ENCODE measurements around the gene LDLRAD3.
"Not testable (repeated sequence)": the region's sequence is repeated elsewhere in the genome, so short reads cannot be mapped to it uniquely, and the experiment has no call there.

LDLRAD3 gene

DNA sequence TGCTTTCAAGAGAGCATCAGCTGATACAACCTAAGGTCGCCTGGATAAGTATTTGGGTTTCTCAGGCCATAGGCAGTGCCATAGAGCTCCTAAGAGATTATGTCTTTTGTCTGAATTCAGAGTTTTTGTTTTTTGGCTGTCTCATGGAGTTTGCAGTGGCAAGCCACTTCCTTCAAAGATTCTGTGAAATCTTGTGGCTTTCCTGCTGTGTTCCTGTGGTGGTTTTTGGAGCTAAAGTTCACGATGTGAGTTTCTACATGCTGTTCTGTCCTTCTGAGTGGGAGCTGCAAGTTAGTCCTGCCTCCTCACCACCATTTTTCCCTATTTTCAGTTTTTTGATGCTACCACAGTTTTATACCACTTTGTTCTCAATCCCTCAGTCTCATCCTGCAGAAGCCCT lies 234.0 kb downstream of the LDLRAD3 start:
- no peak for DNase-seq

DNA sequence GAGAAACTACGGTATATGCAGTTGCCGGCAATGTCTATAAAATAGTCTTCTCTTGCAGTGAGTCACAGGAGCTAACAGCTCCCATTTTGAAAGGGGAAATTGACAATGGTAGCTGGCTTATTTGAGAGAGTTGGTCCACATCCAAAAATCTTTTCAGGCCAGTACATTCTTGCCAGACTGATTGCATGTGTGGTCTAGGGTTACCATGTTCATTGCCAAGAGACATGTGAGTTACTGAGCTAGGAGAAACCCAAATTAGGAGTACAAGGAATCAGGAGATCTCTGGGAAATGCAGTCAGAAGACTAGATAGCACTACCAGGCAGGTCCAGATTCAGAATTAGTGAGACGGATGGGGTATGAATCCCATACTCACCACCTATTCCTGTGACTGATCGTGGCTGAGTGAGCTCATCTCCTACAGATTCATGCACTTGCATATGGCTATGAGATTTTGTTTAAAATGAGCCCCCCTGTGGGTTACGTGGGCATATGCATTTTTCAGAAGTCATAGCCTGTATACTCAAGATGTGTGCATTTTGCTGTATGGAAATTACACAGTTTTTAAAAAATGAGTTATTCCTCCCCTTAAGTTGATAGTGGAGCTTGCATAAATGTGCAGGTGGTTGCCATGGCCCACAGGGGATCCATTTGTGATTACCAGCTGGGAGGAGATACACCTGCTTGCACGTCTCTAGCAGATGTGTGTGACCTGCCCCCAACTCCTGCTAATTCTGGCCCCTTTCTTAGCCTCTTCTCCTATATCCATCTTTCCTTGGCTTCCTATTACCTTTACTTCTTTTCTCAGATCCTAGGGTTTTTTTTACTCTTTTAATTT lies 242.7 kb downstream of the LDLRAD3 start:
- no peak for DNase-seq

DNA sequence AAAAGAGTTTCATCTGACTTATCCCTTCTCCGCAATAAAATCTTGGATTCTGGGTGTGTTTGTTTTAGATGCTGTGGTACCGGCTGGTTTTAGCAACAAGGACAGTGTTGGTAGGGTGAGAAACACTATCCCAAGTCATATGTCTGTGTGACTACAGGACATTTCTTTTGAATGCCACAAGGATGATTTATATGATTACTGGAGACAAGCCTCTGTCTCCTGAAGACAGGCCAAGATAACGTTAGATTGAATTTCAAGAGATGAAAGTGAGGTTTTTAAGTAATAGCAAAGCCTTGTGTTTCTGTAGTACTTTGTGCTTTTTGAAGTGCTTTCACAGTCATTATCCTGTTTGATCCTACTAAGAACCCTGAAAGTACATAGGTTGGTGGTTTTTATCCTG lies 243.8 kb downstream of the LDLRAD3 start:
- no peak for DNase-seq

DNA sequence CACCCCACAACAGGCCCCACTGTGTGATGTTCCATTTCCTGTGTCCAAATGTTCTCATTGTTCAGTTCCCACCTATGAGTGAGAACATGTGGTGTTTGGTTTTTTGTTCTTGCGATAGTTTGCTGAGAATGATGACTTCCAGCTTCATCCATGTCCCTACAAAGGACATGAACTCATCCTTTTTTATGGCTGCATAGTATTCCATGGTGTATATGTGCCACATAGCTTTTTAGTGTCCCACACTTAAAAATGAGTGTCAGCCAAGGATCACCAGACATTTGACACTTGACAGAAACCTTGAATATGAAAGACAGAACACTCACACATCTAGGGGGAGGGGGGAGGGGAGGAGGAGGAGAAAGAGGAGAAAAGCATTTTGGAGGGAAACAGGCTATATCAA lies 245.9 kb downstream of the LDLRAD3 start:
- not testable (repeated sequence) for DNase-seq

DNA sequence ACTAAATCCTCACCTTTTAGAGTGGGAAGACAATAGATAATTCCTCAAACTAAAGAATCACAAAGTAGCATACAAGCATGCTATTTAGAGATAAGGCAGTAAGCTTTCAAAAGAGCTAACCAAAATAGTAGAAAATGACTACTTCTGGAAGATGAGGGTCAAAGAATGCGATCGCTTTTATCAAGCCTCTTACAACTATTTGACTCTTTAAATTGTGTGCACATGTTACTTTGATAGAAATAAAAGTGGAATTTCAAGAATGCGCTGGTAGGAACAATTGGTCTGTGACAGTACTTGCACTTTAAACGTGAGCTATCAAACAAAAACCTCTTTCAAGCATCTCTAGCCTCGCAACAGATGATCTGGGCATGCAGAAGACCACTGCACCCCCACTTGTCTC lies 248.1 kb downstream of the LDLRAD3 start:
- no peak for DNase-seq

DNA sequence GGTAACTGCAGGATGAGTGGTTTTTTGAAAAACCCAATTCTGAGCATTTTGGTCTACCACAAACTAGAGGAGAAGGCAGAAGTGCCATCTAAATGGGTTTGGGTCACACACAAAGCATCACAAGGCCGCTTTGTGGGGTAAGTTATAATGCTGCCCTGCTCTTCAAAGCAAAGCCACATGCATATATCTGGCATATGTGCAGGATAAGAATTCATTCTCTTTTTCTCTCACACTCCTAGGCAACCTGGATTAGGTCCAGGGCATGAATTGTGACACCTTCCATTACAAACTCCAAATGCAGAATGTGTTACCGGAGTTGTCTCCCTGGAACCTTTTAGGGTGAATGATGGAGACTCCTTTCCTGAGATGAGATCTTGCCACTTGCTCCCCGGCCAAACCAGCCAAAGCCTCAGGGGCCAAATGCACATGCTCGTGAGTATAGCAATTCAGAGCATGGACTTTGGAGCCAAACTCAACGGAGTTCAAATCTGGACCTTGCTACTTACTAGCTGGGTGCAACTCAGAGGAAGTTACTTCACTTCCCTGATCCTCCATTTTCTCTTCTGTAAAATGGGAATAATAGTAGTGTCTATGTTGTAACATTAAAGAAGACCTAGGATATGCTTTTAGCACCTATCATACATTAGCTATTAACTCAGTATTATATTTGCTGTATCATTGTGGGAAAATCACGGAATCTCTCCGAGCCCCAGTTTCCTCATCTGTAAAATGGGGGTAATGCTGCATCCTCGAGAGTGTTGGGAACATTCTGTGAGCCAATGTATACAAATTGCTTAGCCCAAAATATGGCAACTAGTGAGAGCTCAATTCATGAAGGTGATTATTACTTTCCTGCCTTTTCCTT lies 248.8 kb downstream of the LDLRAD3 start:
- no peak for DNase-seq

DNA sequence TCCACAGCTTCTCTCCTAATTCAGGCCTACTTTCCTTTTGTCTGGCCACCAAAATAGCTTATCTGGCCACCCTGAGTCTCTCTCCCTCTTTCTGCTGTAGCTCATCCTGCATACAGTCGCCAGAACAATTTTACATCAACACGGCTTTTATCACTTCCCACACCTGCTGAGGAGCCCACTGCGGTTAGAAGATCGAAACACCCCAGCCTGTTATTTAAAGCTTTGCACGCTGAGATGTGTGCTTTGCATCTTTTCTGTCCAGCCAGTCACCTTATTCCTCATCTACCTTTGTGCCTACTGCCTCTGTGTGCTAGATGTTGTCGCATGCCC lies 249.4 kb downstream of the LDLRAD3 start:
- no peak for DNase-seq

DNA sequence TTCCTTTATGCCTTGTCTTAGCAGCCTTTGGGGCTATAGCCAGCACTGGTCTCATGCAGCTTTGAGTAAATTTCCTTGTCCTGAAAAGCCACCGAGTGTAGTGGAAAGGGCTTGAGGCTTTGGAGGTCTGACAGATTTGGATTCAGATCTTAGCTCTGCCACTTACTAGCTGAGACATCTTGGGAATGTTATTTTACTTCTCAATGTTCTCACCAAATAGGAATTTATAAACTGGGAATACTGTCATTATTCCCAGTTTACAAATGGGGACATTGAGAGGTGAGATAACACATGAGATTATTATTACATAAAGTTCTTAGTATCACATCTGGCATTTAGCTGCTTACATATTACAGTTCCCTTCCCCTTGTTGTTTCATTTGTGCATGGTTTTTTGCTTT lies 249.9 kb downstream of the LDLRAD3 start:
- DNase-seq = no peak

DNA sequence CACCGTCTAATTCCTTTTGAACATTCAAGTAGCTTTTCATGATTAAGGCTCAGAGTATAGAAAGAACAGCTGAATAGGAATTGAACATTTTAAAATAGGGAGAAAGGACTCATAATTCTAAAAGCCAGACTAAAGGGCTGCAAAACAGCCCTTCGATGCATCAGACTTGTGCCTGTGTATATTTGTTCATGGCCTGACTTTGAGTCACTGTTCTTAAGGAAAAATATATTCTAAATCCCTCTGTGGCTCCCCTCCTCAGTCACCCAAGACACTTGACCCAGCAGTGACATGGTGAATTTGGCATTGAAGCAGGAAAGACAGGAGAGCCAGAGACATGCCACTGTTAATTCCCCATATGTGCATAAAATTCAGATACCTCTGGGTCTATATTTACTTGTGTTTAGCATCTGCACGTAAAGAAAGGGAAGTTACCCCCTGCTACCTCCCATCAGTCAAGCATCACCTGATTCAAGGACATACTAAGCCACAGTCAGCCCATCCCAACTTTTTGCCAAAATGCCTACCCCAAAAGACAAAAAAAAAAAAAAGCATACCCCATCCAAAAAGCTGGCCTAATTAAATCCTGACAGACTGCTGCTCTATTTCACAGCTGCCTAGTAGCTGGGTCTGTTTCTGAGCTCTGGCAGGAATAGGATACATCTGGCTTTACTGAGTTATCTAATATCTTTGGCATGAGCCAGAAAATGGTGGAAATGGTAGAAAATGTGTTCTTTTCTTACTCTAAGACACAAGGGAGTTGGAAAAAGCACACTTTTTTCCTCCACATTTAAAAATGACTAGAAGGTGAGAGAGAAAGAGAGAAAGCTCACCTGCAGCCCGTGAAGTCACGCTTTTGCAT lies 251.9 kb downstream of the LDLRAD3 start:
- DNase-seq = no peak

DNA sequence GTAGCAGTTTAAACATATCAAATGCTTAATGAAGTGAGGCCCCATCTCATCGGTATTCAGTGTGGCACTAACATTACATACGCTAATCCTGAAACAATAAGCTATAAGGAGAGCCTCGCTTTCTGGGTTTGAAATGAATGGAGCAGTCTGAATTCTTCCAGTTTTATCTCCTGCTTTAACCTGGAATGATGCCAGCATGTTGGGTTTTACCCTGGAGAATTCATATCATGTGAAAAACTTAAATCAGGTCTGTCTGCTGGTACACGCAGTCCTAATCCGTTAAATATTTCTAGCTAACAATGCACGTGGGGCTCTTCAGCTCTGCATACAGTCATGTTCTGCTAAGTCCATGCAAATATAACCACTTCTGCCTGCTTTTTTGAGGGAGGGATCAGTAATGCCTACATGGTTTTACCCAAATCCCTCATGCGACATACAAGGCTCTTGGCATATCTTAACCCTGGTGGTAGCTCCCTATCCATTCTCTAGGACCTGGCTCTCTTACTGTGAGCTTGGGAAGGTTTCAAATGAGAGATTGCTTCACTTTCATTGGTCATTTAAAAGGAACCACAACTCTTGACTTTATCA lies 252.6 kb downstream of the LDLRAD3 start:
- no peak for DNase-seq

DNA sequence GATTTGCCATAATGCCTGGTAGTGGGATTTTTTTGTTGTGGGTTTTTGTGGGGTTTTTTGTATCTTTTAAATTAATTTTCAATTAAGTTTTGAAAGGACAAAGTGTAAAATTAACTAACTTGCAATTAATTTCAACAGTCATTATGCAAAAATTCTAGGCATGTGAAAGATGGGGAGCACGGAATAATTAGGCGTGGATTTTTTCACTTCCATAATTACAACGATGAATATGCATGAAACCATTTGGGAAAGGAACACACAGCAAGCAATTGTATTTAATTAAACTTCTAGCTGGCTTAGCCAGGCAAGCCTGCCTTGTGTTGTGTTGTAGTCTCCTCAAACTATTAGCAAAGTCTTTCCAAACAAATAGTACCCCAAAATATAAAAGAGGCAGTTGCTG lies 257.5 kb downstream of the LDLRAD3 start:
- DNase-seq = no peak

DNA sequence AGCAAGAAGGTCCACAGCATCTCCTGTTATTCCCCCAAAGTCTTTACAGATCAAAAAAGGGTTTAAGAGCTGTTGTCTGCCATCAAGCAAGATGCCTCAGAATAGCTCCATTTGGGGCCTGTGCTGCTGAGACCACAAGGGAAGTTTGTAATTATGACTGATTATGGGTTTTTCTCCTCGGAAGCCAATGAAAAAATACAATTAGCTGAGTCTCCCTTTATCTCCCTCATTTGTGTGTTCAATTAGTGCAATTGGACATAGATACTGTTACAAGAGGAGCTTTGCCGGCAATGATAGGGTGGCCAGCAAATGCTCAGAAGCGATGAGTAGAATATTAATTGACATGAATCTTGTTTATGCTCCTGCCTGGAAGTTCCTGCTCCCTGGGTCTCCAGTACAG lies 261.7 kb downstream of the LDLRAD3 start:
- DNase-seq = no peak

DNA sequence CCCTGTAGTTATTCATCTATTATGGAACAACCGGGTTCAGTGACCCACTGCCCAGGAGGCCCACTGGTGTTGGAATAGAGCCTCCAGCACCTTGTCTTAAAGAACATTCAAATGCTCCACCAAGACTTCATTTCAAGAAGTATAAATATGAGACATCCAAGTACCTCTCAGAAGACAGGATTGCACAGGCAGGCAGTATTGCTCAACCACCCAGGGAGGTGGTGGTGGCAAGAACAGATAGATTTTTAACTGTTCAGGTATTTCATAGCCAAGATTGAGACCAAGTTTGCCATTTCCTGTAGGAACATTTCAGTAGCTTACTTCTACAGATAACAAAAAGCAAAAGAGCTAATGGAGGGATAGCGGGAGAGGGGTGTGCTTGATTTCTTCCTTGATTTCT lies 266.7 kb downstream of the LDLRAD3 start:
- no peak for DNase-seq

DNA sequence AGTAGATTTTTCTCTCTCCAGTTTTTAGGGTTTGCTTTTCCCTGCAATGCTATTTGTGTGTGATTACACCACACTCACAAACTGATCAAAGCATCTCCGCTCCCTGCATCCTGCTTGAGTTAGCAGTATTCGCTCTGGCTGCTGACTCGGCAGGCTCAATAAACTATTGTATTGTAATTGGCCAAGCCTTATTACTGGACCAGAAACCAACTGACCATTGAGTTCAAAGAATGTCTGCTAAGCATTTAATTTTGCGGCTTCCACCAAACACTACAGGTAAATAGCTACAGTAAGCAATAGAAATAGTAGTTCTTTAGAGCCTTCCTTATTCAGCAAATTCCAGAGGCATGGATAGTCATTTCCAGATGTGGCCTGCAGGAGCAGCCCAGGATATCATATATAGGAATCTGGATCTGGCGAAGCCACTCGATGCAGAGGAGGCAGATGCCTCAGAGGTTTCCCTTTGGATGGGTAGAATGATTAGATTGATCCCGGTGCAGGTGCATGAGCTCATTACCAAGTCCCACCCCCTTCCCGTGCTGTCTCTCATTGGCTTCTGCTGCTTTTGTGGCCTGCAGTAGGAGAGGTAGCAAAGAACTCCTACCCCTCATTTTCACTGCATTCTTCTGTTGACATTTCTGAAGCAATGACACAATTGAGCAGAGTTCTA lies 268.0 kb downstream of the LDLRAD3 start:
- no peak for DNase-seq

DNA sequence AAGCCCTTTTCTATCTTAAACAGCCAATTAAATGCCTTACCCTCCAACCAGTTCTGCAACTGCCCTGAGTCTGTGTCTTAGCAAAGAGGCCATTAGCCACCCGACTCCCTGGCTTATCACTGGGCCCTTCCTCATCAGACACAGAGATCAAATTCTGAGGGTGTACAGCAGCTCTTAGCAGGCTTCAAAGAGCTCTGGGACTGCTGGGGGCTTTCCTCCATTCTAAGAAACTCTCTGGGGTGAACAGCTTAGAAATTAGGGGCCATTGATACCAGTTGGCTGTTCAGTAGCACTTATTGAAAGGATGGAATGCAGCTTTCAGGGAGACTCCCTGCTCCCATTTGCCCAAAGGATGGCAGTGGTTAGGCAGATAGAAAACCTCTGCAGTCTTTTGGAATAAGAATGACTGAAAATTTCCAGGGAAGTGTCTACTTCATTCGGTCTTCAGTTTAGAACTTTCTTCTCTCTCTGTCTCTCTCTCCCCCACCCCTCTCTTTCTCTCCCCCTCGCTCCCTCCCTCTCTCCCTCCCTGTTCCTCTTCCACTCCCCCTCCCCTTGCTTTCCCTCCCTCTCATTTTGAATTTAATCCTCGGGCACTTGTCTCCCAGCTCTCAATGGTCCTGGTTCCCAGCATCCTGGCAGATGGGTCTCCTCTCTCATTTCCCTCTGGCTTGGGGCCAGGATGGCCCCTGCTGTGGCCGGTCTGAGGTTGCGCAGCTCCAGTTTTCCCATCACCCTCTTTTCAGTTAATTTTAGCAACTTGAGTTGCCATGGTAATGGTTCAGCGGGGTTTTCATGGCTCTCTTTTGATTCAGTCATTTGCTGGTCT lies 268.9 kb downstream of the LDLRAD3 start:
- no peak for DNase-seq

DNA sequence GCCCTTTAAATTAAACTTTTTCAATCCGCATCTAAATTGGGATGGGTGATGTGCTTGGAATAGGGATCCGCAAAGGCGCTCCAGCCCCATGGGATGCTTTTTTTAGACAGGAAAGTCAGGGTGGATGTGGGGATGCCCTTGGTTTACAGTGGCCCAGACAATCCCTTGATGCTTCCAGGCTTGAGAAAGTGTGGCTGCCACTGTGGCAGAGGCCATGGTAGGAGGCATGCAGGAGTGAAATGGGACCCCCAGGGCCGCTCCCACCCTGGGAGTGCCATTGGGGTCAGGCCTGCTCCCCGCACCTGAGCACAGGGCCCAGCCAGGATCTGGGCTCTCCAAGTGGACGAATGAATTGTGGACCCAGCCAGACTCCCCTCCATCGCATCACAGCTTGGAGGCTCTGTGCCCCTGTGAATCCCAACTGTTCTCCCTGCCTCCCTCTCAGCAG lies 269.6 kb downstream of the LDLRAD3 start:
- no peak for DNase-seq

DNA sequence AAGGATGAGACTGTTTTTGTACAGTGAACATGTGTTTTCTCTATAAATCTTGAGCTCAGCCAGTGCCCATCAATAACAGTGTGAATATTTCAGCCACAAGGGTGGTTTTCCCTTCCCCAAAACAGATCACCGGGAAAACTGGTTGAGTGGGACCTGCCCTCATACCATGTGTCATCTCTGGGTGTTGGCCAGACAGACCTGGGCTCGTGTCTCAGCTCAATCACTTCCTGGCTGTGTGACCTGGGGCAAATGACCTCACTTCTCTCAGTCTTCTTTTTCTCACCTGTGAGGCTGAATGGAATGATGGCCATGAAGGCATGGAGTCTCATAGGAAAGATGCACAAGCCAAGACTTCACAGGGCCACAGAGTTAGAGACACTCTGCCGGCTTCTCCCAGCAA lies 270.6 kb downstream of the LDLRAD3 start:
- DNase-seq = no peak

DNA sequence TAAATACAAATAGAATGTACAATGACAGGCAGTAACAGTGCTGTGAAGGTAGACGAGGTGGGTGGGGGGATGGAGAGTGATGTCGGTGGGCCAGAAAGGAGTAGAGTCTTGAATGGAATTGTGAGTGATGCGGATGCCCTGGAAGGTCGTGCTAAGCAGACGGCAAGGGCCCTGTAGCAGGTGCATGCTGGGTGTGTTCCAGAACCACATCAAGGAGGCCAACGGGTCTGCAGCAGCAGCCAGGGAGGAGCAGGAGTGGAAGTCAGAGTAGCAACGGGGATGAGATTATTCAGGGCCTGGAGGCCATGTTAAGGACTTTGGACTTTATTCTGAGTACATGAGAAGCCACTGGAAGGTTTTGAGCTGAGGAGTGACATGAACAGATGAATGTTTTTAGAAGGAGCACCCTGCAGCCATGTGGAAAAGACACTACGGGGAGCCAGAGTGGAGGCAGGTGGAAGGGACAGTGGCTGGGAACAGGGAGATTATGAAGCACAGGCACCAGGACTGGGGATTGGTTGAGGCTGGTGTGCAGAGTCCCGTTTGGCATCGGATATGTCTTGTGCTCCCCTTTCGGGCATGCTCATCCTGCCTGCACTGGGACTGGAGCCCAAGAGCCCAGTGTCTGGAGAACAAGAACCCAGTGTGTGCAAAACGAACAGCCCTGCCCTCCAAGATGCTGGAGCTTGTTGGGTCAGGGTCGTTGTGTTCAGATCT lies 271.3 kb downstream of the LDLRAD3 start:
- no peak for DNase-seq

DNA sequence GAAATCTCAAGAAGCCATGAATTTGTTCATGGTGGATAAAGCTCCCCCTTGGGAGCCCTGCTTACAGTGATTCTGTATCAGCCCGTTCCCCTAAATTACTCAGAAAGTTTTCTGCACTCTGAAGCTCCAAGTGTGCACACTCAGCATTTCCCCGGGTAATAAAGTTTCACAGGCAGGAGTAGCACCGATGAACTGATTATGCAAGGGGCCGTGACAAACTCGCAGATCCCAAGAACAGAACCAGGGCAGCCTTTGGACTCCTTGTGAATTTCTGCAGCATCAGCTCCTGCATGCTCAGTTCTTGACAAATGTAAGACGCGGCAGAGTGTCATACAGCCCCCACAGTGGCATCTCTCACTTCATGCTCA lies 271.8 kb downstream of the LDLRAD3 start:
- no peak for DNase-seq

DNA sequence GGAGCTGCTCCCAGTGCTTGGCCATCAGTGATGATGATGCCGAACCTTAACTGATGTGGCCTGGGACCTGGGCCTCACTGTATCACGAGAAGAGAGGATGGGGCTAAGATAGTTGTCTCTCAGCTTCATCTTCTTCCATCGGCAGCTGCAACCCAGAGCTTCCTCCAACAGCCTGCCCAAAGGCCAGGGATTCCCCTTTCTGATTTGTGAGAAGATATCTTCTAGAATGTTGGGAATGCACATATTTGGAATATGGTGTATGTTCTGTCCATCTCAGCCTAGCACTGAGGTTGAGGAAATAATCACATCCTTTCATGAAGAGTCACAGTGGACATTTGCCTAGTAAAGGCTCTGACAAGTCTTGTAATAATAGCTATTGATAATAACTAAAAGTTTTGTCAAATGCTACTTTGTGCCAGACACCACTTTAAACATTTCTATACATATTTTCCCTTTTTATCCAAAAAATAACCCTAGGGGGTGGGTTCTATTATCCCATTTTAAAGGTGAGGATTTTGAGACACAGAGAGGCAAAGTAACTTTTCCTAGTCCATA lies 272.3 kb downstream of the LDLRAD3 start:
- no peak for DNase-seq

Data from activated gamma-delta T cell (primary cell).